Smooth muscle cell (in vitro differentiated cells): ENCODE results near the gene NAB2. TPM values are rescaled to one million over a fixed set of nuclear protein-coding genes. Genes with fewer than 3 reads are reported as not detected.

Experiments used
- DNase-seq: peaks from one replicate; lab custom pipeline; 2025; ENCODE audit not compliant: unreplicated experiment; lab: John Stamatoyannopoulos, UW
- H2AFZ ChIP-seq: fragments of 200-600 bp; sonication (generic); 2 replicates; pipeline ENCODE4 v1.6.0; 2016; ENCODE audit warnings: antibody characterized with exemption, low read depth, mild to moderate bottlenecking
- H3F3A ChIP-seq: fragments of 200-600 bp; sonication (generic); 2 replicates; pipeline ENCODE4 v1.6.0; 2017; ENCODE audit warnings: antibody characterized with exemption, low read depth
- H3K27ac ChIP-seq: fragments of 200-600 bp; sonication (generic); 2 replicates; pipeline ENCODE4 v1.5.1; 2016; ENCODE audit warnings: low read depth, mild to moderate bottlenecking
- H3K27me3 ChIP-seq: fragments of 200-600 bp; sonication (generic); 2 replicates; pipeline ENCODE4 v1.6.1; 2016; ENCODE audit warnings: low read depth, mild to moderate bottlenecking
- H3K36me3 ChIP-seq: fragments of 200-600 bp; sonication (generic); 2 replicates; pipeline ENCODE4 v1.5.1; 2016; ENCODE audit warnings: low read depth
- H3K4me1 ChIP-seq: fragments of 200-600 bp; sonication (generic); 2 replicates; pipeline ENCODE4 v1.5.1; 2016; ENCODE audit warnings: low read depth
- H3K4me2 ChIP-seq: fragments of 200-600 bp; sonication (generic); 2 replicates; pipeline ENCODE4 v1.6.0; 2016; ENCODE audit warnings: mild to moderate bottlenecking
- H3K4me3 ChIP-seq: fragments of 200-600 bp; sonication (generic); 2 replicates; pipeline ENCODE4 v1.5.1; 2016; ENCODE audit warnings: mild to moderate bottlenecking
- H3K79me2 ChIP-seq: fragments of 200-600 bp; sonication (generic); 2 replicates; pipeline ENCODE4 v1.6.0; 2016; ENCODE audit warnings: low read depth, mild to moderate bottlenecking
- H3K9ac ChIP-seq: fragments of 200-600 bp; sonication (generic); 2 replicates; pipeline ENCODE4 v1.6.0; 2016; ENCODE audit warnings: low read depth
- H3K9me3 ChIP-seq: fragments of 200-600 bp; sonication (generic); replicated peaks from 2 replicates; pipeline ENCODE4 v1.5.1; 2016; ENCODE audit warnings: low read depth
- H4K20me1 ChIP-seq: fragments of 200-600 bp; sonication (generic); 2 replicates; pipeline ENCODE4 v1.6.0; 2016; ENCODE audit warnings: low read depth
- WGBS: methylation state at CpG from one replicate; pipeline ENCODE4 v1.1.7; 2016; ENCODE audit warnings: low lambda C conversion rate; 5-methylcytosine and 5-hydroxymethylcytosine counted together
- polyA plus RNA-seq: library from polyadenylated mRNA; unstranded; fragments of >200 nt; fragmentation: Nextera tagmentation; extraction: Ambion mirVana; gene quantifications from 2 replicates; pipeline ENCODE4 v1.2.1, GENCODE V29; 2016
- total RNA-seq: library from RNA; depleted of rRNA; stranded (reverse); fragments of >200 nt; gene quantifications from 2 replicates; pipeline ENCODE4 v1.2.3, GENCODE V29; 2014
- TF ChIP-seq, protein P1 (sequence below): fragments of 200-600 bp; sonication (generic); IDR thresholded peaks from 2 replicates; pipeline ENCODE4 v1.5.1; 2017; ENCODE audit warnings: borderline replicate concordance, mild to moderate bottlenecking, antibody characterized with exemption; ENCODE audit not compliant: insufficient read depth, poor library complexity, severe bottlenecking

The NAB2 gene
- total and polyA plus RNA-seq, 2 experiments from 2014 or later: 39.7 to 58.3 TPM

DNA sequence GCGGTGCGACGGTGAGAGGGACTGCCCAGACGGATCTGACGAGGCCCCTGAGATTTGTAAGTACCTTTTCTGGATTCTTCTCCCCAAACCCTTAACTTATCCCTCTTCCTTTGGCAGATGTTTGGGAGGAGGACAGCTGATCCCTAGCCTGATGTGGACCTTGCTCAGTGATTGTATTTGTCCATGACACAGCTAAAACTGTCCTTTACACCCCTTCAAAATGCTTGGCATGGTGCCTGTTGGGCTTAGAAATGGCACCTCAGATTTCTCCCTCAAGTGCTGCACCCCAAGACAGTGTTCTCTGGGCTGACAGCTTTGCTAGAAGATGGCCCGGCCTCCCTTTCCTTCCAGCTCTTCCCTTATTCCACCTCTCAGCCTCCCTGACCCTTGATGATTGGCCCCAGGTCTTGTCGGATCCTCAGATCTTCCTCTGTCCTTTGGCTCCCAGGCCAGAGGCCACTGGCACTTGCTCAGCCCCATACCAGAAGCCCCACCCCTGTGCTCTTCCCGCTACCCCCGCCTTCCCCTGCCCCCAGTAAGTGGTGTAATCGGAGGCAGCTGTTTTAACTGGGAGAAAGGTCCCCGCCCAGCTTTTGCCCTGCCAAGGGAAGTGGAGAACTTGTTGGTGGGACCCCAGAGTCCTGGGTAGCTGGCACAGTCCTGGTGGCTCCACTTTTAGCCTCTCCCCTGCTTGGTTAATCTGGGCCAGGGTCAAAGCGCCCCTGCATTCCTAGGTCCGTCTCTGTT lies 49.8 kb downstream of the NAB2 start:
- Histone ChIP-seq H3K27me3 (no peaks in the 10 kb centered on the region), H3K9ac (no peak overlapping the region), H2AFZ (no peak overlapping the region), H3K9me3 (no peaks in the 10 kb centered on the region), H3K4me1 (peaks cover 16% of the 10 kb centered on the region), H3K4me3 (no peak overlapping the region), H4K20me1 (peaks cover 100% of the 10 kb centered on the region), H3F3A (no peaks in the 10 kb centered on the region), H3K36me3 (peaks cover 6% of the 10 kb centered on the region), H3K27ac (no peak overlapping the region), H3K4me2 (no peak overlapping the region), H3K79me2 (peaks cover 72% of the 10 kb centered on the region)
- 87% methylated on average over 13 of the region's 13 CpGs for WGBS
- TF ChIP-seq, protein P1, sequence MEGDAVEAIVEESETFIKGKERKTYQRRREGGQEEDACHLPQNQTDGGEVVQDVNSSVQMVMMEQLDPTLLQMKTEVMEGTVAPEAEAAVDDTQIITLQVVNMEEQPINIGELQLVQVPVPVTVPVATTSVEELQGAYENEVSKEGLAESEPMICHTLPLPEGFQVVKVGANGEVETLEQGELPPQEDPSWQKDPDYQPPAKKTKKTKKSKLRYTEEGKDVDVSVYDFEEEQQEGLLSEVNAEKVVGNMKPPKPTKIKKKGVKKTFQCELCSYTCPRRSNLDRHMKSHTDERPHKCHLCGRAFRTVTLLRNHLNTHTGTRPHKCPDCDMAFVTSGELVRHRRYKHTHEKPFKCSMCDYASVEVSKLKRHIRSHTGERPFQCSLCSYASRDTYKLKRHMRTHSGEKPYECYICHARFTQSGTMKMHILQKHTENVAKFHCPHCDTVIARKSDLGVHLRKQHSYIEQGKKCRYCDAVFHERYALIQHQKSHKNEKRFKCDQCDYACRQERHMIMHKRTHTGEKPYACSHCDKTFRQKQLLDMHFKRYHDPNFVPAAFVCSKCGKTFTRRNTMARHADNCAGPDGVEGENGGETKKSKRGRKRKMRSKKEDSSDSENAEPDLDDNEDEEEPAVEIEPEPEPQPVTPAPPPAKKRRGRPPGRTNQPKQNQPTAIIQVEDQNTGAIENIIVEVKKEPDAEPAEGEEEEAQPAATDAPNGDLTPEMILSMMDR: no peak
- DNase-seq: no peak

DNA sequence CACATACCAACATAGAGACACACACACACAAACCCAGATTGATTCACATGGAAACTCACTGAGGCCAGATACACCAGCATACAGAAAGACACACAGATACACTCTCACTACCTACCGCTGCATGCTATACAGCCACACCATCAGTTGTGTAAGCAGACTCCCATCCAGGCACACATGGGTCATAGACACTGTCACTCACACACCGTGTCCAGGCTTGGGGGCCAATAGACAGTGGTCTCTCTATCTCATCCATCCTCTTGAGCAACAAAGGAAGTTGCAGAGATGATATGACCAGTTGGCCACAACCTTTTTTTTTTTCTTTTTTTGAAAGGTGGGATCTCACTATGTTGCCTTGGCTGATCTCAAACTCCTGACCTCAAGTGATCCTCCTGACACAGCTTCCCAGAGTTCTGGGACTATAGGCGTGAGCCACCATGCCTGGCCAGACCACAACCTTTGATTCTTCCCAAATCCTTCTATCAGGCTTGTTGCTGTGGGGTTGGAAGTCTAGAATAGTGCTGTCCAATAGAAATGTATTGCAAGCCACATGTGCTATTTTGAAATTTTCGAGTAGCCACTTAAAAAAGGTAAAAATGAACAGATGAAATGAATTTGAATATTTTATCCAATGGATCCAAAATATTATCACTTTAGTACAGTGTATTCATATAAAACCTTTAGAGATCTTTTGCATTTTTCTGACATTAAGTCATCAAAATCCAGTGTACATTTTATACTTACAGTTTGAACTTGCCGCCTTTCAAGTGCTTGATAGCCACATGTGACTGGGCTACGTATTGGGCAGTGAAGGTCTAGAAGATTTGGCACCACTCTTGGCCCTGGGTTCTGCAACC lies 51.1 kb downstream of the NAB2 start:
- WGBS: 87% methylated on average over 6 of the region's 6 CpGs
- peaks cover 9% of the 10 kb centered on the region for H3K4me1 ChIP-seq
- peaks cover 100% of the 10 kb centered on the region for H4K20me1 ChIP-seq

DNA sequence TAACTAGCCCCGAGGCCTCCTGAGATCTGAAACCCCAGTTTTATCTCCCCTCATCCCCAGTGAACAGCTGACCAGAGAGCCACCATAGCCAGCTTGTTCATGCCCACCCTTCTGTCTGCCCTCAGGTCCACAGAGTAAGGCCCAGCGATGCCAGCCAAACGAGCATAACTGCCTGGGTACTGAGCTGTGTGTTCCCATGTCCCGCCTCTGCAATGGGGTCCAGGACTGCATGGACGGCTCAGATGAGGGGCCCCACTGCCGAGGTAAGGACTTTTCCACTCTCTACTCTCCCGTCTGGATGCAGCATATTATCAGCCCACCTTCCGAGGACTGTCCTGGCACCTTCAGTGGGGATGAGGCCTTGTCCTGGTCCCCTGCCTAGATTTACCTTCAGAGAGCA lies 52.3 kb downstream of the NAB2 start:
- Histone ChIP-seq H3K9ac (no peak overlapping the region), H3K9me3 (no peaks in the 10 kb centered on the region), H4K20me1 (peaks cover 100% of the 10 kb centered on the region), H3F3A (peaks cover 8% of the 10 kb centered on the region), H3K79me2 (peaks cover 54% of the 10 kb centered on the region), H3K4me3 (no peak overlapping the region), H3K27me3 (no peaks in the 10 kb centered on the region), H3K27ac (no peak overlapping the region), H3K4me2 (no peak overlapping the region), H3K4me1 (no peaks in the 10 kb centered on the region), H2AFZ (no peak overlapping the region), H3K36me3 (peaks cover 6% of the 10 kb centered on the region)
- TF ChIP-seq, protein P1: no peak
- no peak for DNase-seq
- WGBS: 90% methylated on average over 8 of the region's 8 CpGs

More for the DNA sequence above, 51.1 kb downstream of the NAB2 start:
- H3F3A ChIP-seq: peaks cover 4% of the 10 kb centered on the region
- H3K9ac ChIP-seq: no peak overlapping the region
- no peak for DNase-seq
- H3K27me3 ChIP-seq: no peaks in the 10 kb centered on the region
- H3K27ac ChIP-seq: no peak overlapping the region
- H3K9me3 ChIP-seq: no peaks in the 10 kb centered on the region
- no peak overlapping the region for H3K4me2 ChIP-seq
- H3K36me3 ChIP-seq: peaks cover 6% of the 10 kb centered on the region
- TF ChIP-seq, protein P1: no peak
- H3K4me3 ChIP-seq: no peak overlapping the region
- peaks cover 66% of the 10 kb centered on the region for H3K79me2 ChIP-seq
- no peak overlapping the region for H2AFZ ChIP-seq
